ENCODE measurements around the gene FIP1L1.

GRCh38 chr4:53505947-53506346 is 128.5 kb downstream of the FIP1L1 start:
- TF ChIP-seq NONO (IDR thresholded peaks at IDR 0.05; ENCODE audit: low read depth in 2 of 2, low read length in 1 of 2) (no peak), ZNF57 (CRISPR knock-in tag; IDR thresholded peaks at IDR 0.05) (no peak), BRF2 (IDR thresholded peaks at IDR 0.05; ENCODE audit: borderline replicate concordance, insufficient read depth, insufficient read length) (no peak), JUNB (CRISPR knock-in tag; conservative IDR thresholded peaks at IDR 0.05) (no peak)

Measured in K562 (cell line).